ENCODE results near the gene SLC22A23.

Gene SLC22A23

GRCh38 chr6:3422435-3423070 is 34.3 kb downstream of the SLC22A23 start:
- no peak for DNase-seq (ENCODE audit: low read depth in 2 of 2)

DNA sequence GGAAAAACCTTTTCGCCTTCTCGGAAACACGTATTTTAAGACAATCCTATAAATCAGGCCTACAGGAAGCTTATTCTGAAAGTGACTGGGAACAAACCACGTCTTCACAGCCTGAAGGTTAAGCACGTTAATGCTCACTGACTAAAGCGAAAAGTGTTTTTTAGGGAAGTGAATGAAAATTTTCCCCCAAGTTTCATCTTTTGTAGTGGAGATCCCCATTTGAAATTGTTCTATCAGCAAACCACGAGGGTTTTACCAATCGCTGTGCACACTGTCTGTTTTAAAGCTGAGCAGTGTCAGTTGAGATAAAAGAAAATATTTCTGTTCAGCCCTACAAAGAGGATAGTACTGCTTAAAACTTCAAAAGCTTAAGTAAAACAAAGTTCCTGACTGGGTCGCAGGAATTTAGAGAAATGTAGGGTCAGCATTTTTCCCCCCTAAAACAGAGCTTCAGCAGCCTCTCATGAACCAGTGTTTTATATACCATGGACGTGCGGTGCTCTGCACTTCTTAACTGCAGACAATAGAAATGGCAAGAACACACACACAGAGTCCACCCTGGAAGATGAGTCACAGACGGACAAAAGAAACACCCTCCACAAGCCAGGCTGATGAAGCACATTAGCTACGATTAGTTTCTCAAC is 34.9 kb downstream of the SLC22A23 start:
- DNase-seq (ENCODE audit: low read depth in 2 of 2): no peak

GRCh38 chr6:3421143-3421542 is 35.7 kb downstream of the SLC22A23 start:
- no peak for DNase-seq (ENCODE audit: low read depth in 2 of 2)

GRCh38 chr6:3419624-3420272 is 37.1 kb downstream of the SLC22A23 start:
- DNase-seq (ENCODE audit: low read depth in 2 of 2): no peak

GRCh38 chr6:3418496-3419060 is 38.3 kb downstream of the SLC22A23 start:
- no peak for DNase-seq (ENCODE audit: low read depth in 2 of 2)

DNA sequence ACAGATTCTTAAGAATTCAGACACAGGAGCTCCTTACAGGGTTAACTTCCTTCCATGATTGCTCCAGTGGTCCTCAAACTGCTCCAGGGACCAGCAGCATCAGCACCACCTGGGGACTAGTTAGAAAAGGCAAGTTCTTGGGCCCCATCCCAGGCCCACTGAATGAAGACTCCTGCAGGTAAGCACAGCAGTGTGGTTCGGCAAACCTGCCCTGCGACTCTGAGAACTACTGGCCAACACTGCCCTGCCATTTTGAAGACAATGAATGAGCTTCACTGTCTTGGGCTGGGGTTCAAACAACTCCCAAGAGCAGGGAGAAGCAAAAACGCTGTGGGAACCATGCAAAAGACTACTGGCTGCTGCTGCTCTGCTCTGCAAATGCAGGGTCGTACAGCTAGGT is 39.4 kb downstream of the SLC22A23 start:
- no peak for DNase-seq (ENCODE audit: low read depth in 2 of 2)

DNA sequence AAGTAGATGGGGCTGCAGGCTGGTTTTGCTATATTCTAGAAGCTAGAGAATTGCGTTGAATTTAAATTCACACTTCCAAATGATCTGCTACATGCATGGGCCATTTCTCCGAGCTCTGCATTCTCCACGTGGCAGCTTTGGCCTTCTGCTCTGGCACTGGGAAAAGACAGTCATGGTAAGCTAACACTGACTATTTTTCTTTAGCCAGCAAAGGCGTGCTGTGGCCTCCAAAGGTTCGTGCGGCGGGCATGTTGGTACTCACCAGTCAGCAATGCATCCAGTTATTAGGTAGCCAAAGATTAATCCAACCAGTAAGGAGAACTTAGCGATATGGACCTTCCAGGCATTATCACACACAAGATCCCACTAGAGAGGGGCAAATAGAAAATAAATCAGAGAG is 41.4 kb downstream of the SLC22A23 start:
- no peak for DNase-seq (ENCODE audit: low read depth in 2 of 2)

DNA sequence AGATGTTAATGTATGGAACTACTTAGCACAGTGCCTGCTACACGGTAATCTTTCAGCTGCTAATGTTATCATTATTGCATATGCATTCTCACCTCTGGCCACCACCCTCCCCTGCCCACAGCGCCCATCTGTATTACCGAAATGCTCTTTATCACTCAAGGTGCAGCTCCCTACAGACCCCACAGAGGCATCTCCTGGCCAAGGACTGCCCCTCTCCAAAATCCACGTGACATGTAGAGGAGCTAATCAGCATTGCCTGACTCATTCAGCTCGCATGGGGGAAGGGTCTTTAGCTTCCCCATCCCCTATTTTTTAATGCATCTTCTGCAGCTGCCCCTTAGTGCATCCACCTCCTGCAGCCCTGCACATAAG is 41.8 kb downstream of the SLC22A23 start:
- DNase-seq (ENCODE audit: low read depth in 2 of 2): no peak

- no peak for DNase-seq (ENCODE audit: low read depth in 2 of 2)
Measured at GRCh38 chr6:3414327-3415081, 42.3 kb downstream of the SLC22A23 start.

GRCh38 chr6:3413592-3413991 is 43.3 kb downstream of the SLC22A23 start:
- DNase-seq (ENCODE audit: low read depth in 2 of 2): no peak

DNA sequence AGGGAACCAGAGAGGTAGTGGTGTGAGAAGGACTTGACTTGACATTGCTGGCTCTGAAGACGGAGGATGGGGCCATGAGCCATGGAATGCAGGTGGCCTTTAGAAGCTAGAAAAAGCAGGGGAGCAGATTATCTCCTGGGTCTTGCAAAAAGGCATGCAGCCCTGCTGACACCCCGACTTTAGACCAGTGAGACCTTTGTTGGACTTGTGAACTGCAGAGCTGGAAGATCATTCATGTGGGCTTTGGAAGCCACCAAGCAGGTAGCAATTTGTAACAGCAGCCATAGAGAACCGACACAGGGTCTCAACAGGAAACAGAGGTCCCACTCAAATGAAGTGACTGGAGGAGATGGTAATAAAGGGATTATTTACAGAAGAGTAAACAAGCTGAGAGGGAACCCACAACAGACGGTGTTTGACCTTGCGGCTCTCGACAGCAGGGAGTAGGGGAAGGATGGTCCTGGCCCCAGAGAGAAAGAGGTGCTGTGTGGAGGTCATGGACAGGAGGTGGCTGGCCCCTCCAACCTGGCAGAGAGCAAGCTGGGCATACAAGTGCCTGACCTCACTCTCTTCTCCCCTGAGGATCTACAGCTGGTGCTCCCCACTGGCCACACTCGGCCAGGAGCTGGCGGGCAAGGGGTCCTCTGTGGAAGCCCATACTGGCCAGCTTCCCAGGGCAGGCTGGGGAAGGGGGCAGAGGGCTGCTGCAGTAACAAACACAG is 43.9 kb downstream of the SLC22A23 start:
- no peak for DNase-seq (ENCODE audit: low read depth in 2 of 2)

DNA sequence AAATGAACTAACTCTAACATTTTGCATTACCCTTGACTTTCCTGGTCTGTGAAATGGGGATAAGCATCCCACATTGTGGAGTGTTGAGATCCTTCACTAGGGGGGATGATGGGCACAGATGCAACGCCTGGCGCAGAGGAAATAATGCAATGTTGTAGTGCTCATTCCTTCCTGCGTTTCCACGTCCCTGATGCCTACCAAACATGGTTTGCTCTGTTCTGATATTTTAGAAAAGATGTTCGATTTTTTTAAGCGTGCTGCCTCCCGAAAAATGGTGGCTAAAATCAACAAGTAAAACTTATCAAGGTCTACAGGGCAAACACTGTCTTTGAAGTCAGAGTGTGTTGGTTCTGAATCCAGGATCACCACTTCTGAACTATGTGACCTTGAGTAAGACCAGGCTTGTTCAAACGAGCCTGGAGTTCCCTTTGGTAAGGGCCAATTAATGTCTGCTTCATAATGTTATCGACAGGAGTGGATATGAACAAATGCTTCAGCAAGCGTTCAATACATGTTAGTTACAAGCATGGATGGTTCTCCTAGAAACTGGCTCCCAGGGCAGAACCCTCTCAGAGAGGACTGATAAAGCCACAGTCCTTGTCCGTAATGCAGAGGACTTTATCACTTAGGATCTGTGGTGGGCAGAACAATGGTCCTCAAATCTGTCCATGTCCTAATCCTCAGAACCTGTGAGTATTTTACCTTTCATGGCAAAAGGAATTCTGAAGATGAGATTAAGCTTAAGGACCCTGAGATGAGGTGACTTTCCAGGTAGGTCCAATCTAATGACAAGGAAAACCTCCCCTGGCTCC is 44.7 kb downstream of the SLC22A23 start:
- no peak for DNase-seq (ENCODE audit: low read depth in 2 of 2)

GRCh38 chr6:3410385-3411360 is 46.2 kb downstream of the SLC22A23 start:
- peak; percentile 56 to 61 for DNase-seq (ENCODE audit: low read depth in 2 of 2)

- no peak for DNase-seq (ENCODE audit: low read depth in 2 of 2)
Measured at GRCh38 chr6:3409699-3410384, 47.0 kb downstream of the SLC22A23 start.

DNA sequence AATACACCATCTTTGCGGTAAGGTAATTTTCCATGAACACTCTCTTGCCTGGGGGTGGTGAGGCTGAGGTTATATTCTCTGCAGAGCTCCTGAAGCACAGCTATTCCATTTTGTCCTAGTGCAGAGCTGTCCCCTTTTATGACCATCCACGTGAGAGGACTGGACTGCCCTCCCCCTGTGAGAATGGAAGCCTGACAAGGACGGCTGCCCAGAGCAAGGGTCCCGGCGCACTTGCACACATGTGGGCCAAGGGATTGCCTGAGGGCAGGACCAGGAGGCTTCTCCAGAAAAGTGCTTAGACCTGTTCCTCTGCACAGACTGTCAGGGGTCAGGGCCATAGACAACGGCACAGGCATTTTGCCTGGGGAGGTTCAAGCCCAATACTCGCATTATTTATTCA is 48.2 kb downstream of the SLC22A23 start:
- no peak for DNase-seq (ENCODE audit: low read depth in 2 of 2)

GRCh38 chr6:3407840-3408239 is 49.0 kb downstream of the SLC22A23 start:
- no peak for DNase-seq (ENCODE audit: low read depth in 2 of 2)

DNA sequence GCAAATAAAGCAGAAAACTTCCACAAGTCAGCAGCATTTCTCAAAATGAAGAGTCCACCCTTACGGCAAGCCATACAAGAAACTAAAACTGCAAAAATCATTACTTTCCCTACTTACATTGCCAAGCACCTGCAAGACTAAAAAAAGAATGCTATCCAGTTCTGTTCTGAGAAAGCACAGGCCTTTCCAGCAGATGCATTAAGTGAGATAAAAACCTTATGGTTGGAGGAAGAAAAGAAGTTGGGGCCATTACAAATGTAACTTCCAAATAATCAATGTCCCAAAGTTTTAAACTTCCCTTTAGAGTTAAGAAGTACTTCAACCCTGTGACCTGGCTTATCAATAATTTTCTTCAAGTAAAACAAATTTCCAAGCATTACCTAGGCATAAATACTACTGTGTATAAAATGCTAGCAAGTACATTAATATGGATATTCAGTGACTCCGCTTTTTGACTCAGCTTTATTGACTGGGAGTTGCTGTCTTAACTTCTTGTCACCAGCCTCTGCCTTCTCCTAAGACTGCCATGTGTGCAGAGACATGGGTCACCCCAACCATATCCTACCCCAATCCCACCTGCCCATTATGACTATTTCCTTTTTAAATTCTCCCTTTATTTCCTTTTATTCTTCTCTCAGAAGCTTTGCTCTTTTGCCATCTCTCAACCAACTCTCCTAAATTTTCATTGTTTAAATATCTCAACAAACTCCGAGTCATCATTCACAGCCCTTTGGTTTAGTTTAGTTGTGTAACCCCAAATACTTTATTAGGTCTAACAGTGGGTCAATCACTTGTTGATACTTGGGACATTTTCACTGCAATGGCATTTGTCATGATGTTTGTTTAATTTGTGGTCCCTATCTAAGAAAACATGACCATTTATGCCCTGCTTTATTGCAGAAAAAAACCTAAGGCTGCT is 49.7 kb downstream of the SLC22A23 start:
- DNase-seq (ENCODE audit: low read depth in 2 of 2): no peak

- DNase-seq (ENCODE audit: low read depth in 2 of 2): no peak
Measured at GRCh38 chr6:3406362-3406821, 50.5 kb downstream of the SLC22A23 start.

Measured in stimulated activated CD4-positive, alpha-beta T cell treated with anti-CD3 and anti-CD28 coated beads, Interleukin-4, amount 100 ng/mL, for 48 hours (primary cell).